GM23338 (cell line): ENCODE results near the gene HOXA1. TPM values are rescaled to one million over a fixed set of nuclear protein-coding genes. Genes with fewer than 3 reads are reported as not detected.

ENCODE experiments used
- ATAC-seq: fragments of 200-7000 bp; cut with Tn5 transposase; 3 replicates; pipeline ENCODE4 v1.9.1; 2020
- DNase-seq: peaks from one replicate; pipeline ENCODE4 v3.0.0-alpha.2; 2015; ENCODE audit warnings: low spot score
- H2AFZ ChIP-seq: fragments of 200-600 bp; sonication (generic); 2 replicates; pipeline ENCODE4 v1.8.0; 2016; ENCODE audit warnings: antibody characterized with exemption, mild to moderate bottlenecking, moderate library complexity
- H3F3A ChIP-seq: fragments of 200-600 bp; sonication (generic); replicated peaks from 2 replicates; pipeline ENCODE4 v1.8.0; 2017; ENCODE audit warnings: antibody characterized with exemption, mixed run types, low read depth
- H3K27ac ChIP-seq: fragments of 200-600 bp; sonication (generic); 2 replicates; pipeline ENCODE4 v1.6.1; 2016; ENCODE audit warnings: low read depth
- H3K27me3 ChIP-seq: fragments of 200-600 bp; sonication (generic); 2 replicates; pipeline ENCODE4 v1.8.0; 2016; ENCODE audit warnings: mild to moderate bottlenecking, mixed run types, moderate library complexity; ENCODE audit not compliant: insufficient read depth
- H3K36me3 ChIP-seq: fragments of 200-600 bp; sonication (generic); 2 replicates; pipeline ENCODE4 v1.8.0; 2016; ENCODE audit warnings: mild to moderate bottlenecking; ENCODE audit not compliant: insufficient read depth
- H3K4me1 ChIP-seq: fragments of 200-600 bp; sonication (generic); 2 replicates; pipeline ENCODE4 v1.8.0; 2016; ENCODE audit warnings: mild to moderate bottlenecking, moderate library complexity; ENCODE audit not compliant: insufficient read depth
- H3K4me2 ChIP-seq: fragments of 200-600 bp; sonication (generic); 2 replicates; pipeline ENCODE4 v1.7.1; 2017; ENCODE audit warnings: mixed run types
- H3K4me3 ChIP-seq: fragments of 200-600 bp; sonication (generic); 2 replicates; pipeline ENCODE4 v1.6.1; 2016; ENCODE audit warnings: mixed run types
- H3K79me2 ChIP-seq: fragments of 200-600 bp; sonication (generic); replicated peaks from 2 replicates; pipeline ENCODE4 v1.8.0; 2017; ENCODE audit warnings: mild to moderate bottlenecking; ENCODE audit not compliant: insufficient read depth
- H3K9me2 ChIP-seq: fragments of 200-600 bp; sonication (generic); 2 replicates; pipeline ENCODE4 v1.8.0; 2017; ENCODE audit not compliant: insufficient read depth
- H4K20me1 ChIP-seq: fragments of 200-600 bp; sonication (generic); replicated peaks from 2 replicates; pipeline ENCODE4 v1.8.0; 2017; ENCODE audit warnings: mild to moderate bottlenecking; ENCODE audit not compliant: insufficient read depth
- H3K27ac Mint-ChIP-seq: 2 replicates; pipeline ENCODE4 v1.8.0; 2020; ENCODE audit warnings: inconsistent platforms, mild to moderate bottlenecking, moderate library complexity, mixed read lengths
- H3K27me3 Mint-ChIP-seq: 3 replicates; pipeline ENCODE4 v1.8.0; 2022; ENCODE audit warnings: low read depth, mild to moderate bottlenecking, moderate library complexity, mixed read lengths, inconsistent platforms; ENCODE audit not compliant: insufficient read depth, poor library complexity
- H3K36me3 Mint-ChIP-seq: 3 replicates; pipeline ENCODE4 v1.8.0; 2021; ENCODE audit warnings: low read depth, mild to moderate bottlenecking, inconsistent platforms, moderate library complexity, mixed read lengths
- H3K4me1 Mint-ChIP-seq: 3 replicates; pipeline ENCODE4 v1.8.0; 2020; ENCODE audit warnings: mild to moderate bottlenecking, inconsistent platforms, mixed read lengths
- H3K4me3 Mint-ChIP-seq: 3 replicates; pipeline ENCODE4 v1.8.0; 2021; ENCODE audit warnings: moderate library complexity, mild to moderate bottlenecking, inconsistent platforms, mixed read lengths
- H3K9me3 Mint-ChIP-seq: 3 replicates; pipeline ENCODE4 v1.8.0; 2020; ENCODE audit warnings: moderate library complexity, mild to moderate bottlenecking, inconsistent platforms, mixed read lengths
- CREB1 ChIP-seq: fragments of 250-450 bp; sonication (Bioruptor Pico); IDR thresholded peaks from 2 replicates; pipeline ENCODE4 v1.5.0; 2020; ENCODE audit warnings: low read depth, mild to moderate bottlenecking, moderate library complexity
- EZH2 ChIP-seq: fragments of 200-600 bp; sonication (generic); IDR thresholded peaks from one replicate; pipeline ENCODE4 v1.8.0; 2017; ENCODE audit warnings: antibody characterized with exemption, mild to moderate bottlenecking, low read depth; ENCODE audit not compliant: unreplicated experiment
- EZH2phosphoT487 ChIP-seq: fragments of 200-600 bp; sonication (generic); IDR thresholded peaks from one replicate; pipeline ENCODE4 v1.8.1; 2018; ENCODE audit warnings: antibody characterized with exemption; ENCODE audit not compliant: unreplicated experiment
- POLR2AphosphoS5 ChIP-seq: IDR thresholded peaks from 2 replicates; pipeline ENCODE4 v1.6.1; 2016; ENCODE audit warnings: antibody characterized with exemption, low read depth
- STAT1 ChIP-seq: IDR thresholded peaks from one replicate; pipeline ENCODE4 v1.6.1; 2016; ENCODE audit warnings: antibody characterized with exemption; ENCODE audit not compliant: unreplicated experiment
- ZNF114 ChIP-seq: fragments of 250-450 bp; sonication (Bioruptor Pico); IDR thresholded peaks from 2 replicates; pipeline ENCODE4 v1.5.0; 2020; ENCODE audit warnings: mild to moderate bottlenecking, moderate library complexity
- polyA plus RNA-seq: library from polyadenylated mRNA; unstranded; fragments of >200 nt; fragmentation: Nextera tagmentation; extraction: Ambion mirVana; gene quantifications from 2 replicates; pipeline ENCODE4 v1.2.1, GENCODE V29; 2016
- total RNA-seq: library from RNA; depleted of rRNA; stranded (reverse); fragments of >200 nt; shearing (Covaris generic); gene quantifications from 2 replicates; pipeline ENCODE4 v1.2.3, GENCODE V29; 2014
- TF ChIP-seq, protein P1 (sequence below), 2 experiments: fragments of 200-600 bp in 1 of 2; sonication (generic) in 1 of 2; conservative IDR thresholded peaks; 2 replicates each; pipeline versions ENCODE4 v1.5.1 to v1.6.1; 2016 to 2017; ENCODE audit warnings: antibody characterized with exemption in 2 of 2, low read depth in 2 of 2, mild to moderate bottlenecking in 2 of 2, moderate library complexity in 1 of 2
- TF ChIP-seq, protein P2 (sequence below): IDR thresholded peaks from one replicate; pipeline ENCODE4 v1.6.1; 2018; ENCODE audit warnings: antibody characterized with exemption; ENCODE audit not compliant: unreplicated experiment
- TF ChIP-seq, protein P3 (sequence below): fragments of 250-450 bp; sonication (Bioruptor Pico); IDR thresholded peaks from 2 replicates; pipeline ENCODE4 v1.5.0; 2020; ENCODE audit warnings: mild to moderate bottlenecking, moderate library complexity

Gene HOXA1
- total and polyA plus RNA-seq, 2 experiments from 2014 or later = not detected

DNA sequence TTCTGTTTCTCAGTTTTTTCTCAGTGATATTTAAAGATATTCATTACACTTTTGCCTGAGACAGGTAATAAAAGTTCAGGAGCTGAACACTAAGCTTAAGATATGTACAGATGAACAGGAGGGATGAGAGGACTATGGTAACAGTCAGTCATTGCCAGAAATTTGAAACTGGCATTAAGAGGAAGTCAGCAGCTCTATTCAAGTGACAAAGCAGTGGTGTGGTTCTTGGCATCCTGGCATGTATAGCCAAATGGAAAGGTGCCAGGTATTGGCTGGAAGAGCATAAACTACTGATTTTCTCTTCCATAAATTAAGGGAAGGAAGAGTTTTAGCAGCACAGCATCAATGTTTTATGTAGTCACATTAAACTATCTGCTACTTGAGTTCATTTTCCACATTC, 22.7 kb downstream of the HOXA1 start (continued):
- TF ChIP-seq, protein P1, sequence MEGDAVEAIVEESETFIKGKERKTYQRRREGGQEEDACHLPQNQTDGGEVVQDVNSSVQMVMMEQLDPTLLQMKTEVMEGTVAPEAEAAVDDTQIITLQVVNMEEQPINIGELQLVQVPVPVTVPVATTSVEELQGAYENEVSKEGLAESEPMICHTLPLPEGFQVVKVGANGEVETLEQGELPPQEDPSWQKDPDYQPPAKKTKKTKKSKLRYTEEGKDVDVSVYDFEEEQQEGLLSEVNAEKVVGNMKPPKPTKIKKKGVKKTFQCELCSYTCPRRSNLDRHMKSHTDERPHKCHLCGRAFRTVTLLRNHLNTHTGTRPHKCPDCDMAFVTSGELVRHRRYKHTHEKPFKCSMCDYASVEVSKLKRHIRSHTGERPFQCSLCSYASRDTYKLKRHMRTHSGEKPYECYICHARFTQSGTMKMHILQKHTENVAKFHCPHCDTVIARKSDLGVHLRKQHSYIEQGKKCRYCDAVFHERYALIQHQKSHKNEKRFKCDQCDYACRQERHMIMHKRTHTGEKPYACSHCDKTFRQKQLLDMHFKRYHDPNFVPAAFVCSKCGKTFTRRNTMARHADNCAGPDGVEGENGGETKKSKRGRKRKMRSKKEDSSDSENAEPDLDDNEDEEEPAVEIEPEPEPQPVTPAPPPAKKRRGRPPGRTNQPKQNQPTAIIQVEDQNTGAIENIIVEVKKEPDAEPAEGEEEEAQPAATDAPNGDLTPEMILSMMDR (conservative IDR thresholded peaks at IDR 0.05; ENCODE audit: low read depth in 2 of 2) = no peak
- TF ChIP-seq CREB1 (CRISPR knock-in tag) (no peak), STAT1 (no peak), EZH2 (no peak), POLR2AphosphoS5 (no peak), EZH2phosphoT487 (no peak), ZNF114 (CRISPR knock-in tag) (no peak)
- TF ChIP-seq, protein P2, sequence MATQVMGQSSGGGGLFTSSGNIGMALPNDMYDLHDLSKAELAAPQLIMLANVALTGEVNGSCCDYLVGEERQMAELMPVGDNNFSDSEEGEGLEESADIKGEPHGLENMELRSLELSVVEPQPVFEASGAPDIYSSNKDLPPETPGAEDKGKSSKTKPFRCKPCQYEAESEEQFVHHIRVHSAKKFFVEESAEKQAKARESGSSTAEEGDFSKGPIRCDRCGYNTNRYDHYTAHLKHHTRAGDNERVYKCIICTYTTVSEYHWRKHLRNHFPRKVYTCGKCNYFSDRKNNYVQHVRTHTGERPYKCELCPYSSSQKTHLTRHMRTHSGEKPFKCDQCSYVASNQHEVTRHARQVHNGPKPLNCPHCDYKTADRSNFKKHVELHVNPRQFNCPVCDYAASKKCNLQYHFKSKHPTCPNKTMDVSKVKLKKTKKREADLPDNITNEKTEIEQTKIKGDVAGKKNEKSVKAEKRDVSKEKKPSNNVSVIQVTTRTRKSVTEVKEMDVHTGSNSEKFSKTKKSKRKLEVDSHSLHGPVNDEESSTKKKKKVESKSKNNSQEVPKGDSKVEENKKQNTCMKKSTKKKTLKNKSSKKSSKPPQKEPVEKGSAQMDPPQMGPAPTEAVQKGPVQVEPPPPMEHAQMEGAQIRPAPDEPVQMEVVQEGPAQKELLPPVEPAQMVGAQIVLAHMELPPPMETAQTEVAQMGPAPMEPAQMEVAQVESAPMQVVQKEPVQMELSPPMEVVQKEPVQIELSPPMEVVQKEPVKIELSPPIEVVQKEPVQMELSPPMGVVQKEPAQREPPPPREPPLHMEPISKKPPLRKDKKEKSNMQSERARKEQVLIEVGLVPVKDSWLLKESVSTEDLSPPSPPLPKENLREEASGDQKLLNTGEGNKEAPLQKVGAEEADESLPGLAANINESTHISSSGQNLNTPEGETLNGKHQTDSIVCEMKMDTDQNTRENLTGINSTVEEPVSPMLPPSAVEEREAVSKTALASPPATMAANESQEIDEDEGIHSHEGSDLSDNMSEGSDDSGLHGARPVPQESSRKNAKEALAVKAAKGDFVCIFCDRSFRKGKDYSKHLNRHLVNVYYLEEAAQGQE = no peak

DNA sequence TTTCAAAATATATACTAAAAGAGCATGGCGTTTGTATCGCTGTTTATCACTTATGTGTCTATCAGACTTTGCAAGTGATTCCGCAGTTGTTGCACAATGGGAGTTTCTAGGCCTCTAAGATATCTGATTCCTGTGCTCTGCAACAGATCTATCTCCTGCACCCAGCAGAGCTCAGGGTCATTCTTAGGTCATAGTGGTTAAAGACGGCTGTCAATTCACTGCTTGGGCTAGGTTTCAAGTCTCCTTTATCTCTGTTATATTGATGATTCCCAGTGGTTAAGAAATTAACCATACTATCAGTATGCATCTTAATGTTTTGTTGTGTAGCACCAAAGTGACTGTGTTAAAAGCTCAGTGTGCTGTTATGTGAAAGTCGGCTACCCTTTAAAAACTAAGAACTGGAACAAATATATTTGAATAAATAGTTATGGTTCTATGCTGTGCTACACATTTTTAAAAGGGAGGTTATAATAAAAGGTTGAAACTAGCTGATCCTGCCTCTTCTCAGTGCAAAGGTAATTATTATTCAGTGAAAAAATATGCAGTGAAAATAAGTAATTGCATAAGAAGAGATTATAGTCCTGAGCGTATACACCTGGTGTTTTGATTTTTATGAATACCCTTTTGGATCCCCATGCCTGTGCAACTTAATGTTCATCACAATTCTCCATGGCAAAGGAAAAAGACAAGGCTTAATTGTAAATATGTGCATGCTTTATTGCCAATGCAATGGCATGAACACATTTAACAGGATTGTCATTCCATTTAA, 24.0 kb downstream of the HOXA1 start:
- Histone ChIP-seq H3K36me3 (no peaks in the 10 kb centered on the region), H3K27ac (no peak overlapping the region), H3K4me3 (no peak overlapping the region), H3K79me2 (no peaks in the 10 kb centered on the region), H3K4me1 (no peaks in the 10 kb centered on the region), H3K4me2 (no peak overlapping the region), H2AFZ (no peak overlapping the region), H3K9me2 (no peaks in the 10 kb centered on the region), H3F3A (no peaks in the 10 kb centered on the region), H3K27me3 (no peaks in the 10 kb centered on the region), H4K20me1 (no peaks in the 10 kb centered on the region)
- H3K36me3 Mint-ChIP-seq = no peaks in the 10 kb centered on the region
- ATAC-seq = no peak
- H3K27ac Mint-ChIP-seq = no peak overlapping the region
- no peak for DNase-seq
- peaks cover 1% of the 10 kb centered on the region for H3K27me3 Mint-ChIP-seq
- no peaks in the 10 kb centered on the region for H3K4me1 Mint-ChIP-seq
- no peaks in the 10 kb centered on the region; the same call in 2 of the 3 replicates for H3K9me3 Mint-ChIP-seq
- no peak overlapping the region for H3K4me3 Mint-ChIP-seq
- TF ChIP-seq, protein P3, sequence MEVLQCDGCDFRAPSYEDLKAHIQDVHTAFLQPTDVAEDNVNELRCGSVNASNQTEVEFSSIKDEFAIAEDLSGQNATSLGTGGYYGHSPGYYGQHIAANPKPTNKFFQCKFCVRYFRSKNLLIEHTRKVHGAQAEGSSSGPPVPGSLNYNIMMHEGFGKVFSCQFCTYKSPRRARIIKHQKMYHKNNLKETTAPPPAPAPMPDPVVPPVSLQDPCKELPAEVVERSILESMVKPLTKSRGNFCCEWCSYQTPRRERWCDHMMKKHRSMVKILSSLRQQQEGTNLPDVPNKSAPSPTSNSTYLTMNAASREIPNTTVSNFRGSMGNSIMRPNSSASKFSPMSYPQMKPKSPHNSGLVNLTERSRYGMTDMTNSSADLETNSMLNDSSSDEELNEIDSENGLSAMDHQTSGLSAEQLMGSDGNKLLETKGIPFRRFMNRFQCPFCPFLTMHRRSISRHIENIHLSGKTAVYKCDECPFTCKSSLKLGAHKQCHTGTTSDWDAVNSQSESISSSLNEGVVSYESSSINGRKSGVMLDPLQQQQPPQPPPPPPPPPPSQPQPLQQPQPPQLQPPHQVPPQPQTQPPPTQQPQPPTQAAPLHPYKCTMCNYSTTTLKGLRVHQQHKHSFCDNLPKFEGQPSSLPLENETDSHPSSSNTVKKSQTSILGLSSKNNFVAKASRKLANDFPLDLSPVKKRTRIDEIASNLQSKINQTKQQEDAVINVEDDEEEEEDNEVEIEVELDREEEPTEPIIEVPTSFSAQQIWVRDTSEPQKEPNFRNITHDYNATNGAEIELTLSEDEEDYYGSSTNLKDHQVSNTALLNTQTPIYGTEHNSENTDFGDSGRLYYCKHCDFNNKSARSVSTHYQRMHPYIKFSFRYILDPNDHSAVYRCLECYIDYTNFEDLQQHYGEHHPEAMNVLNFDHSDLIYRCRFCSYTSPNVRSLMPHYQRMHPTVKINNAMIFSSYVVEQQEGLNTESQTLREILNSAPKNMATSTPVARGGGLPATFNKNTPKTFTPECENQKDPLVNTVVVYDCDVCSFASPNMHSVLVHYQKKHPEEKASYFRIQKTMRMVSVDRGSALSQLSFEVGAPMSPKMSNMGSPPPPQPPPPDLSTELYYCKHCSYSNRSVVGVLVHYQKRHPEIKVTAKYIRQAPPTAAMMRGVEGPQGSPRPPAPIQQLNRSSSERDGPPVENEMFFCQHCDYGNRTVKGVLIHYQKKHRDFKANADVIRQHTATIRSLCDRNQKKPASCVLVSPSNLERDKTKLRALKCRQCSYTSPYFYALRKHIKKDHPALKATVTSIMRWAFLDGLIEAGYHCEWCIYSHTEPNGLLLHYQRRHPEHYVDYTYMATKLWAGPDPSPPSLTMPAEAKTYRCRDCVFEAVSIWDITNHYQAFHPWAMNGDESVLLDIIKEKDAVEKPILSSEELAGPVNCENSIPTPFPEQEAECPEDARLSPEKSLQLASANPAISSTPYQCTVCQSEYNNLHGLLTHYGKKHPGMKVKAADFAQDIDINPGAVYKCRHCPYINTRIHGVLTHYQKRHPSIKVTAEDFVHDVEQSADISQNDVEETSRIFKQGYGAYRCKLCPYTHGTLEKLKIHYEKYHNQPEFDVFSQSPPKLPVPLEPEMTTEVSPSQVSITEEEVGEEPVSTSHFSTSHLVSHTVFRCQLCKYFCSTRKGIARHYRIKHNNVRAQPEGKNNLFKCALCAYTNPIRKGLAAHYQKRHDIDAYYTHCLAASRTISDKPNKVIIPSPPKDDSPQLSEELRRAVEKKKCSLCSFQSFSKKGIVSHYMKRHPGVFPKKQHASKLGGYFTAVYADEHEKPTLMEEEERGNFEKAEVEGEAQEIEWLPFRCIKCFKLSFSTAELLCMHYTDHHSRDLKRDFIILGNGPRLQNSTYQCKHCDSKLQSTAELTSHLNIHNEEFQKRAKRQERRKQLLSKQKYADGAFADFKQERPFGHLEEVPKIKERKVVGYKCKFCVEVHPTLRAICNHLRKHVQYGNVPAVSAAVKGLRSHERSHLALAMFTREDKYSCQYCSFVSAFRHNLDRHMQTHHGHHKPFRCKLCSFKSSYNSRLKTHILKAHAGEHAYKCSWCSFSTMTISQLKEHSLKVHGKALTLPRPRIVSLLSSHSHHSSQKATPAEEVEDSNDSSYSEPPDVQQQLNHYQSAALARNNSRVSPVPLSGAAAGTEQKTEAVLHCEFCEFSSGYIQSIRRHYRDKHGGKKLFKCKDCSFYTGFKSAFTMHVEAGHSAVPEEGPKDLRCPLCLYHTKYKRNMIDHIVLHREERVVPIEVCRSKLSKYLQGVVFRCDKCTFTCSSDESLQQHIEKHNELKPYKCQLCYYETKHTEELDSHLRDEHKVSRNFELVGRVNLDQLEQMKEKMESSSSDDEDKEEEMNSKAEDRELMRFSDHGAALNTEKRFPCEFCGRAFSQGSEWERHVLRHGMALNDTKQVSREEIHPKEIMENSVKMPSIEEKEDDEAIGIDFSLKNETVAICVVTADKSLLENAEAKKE (CRISPR knock-in tag) = no peak
- TF ChIP-seq EZH2phosphoT487 (no peak), EZH2 (no peak), STAT1 (no peak)
